ENCODE data around the gene PCSK2. TPM values are rescaled to one million over a fixed set of nuclear protein-coding genes. Genes with fewer than 3 reads are reported as not detected.

The PCSK2 gene
- total RNA-seq, 2 experiments from 2014 or later, result not detected

- Mint-ChIP-seq H3K4me1 (peaks cover 82% of the 10 kb centered on the region), H3K4me3 (peak overlapping the region; percentile 63), H3K9me3 (peaks cover 2% of the 10 kb centered on the region), H3K27ac (peak overlapping the region; percentile 64), H3K36me3 (ENCODE audit: low read depth) (peaks cover 21% of the 10 kb centered on the region), H3K27me3 (peaks cover 6% of the 10 kb centered on the region)
- DNase-seq, result peak; percentile 27
- POLR2A ChIA-PET, result interaction anchor here (1.8 kb wide), 1 partner anchor 175 kb away, joined by 4 read pairs; the partner anchor contains the start of gene RRBP1
- CTCF ChIA-PET, result interaction anchor here (1.0 to 1.2 kb wide), 3 partner anchors 23 to 390 kb away, joined by 3 to 4 read pairs (median 3); partner anchors contain the start of gene BFSP1
Measured at GRCh38 chr20:17507531-17507930, 280.7 kb downstream of the PCSK2 start.

DNA sequence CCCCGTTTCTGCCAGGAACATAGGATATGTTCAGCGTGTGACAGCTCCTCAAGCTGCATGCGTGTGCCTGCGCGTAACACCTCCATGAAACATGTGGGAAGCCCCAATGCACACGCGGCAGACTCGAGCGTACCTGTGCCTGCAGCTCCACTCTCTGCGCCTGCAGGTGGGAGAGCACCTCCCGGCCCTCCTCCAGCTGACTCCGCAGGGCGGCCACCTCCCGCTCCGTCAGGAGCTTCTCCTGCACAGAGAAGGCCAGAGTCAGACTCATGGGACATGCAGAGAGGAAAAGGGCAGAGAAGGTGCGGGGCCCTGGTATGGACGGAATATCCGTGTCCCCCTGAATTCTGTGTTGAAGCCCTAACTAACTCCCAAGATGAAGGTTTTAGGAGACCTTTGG, 281.9 kb downstream of the PCSK2 start:
- ChIA-PET CTCF (interaction anchor here (1.0 to 1.2 kb wide), 3 partner anchors 22 to 389 kb away, joined by 3 to 4 read pairs (median 3); partner anchors contain the start of gene BFSP1), POLR2A (interaction anchor here (1.8 kb wide), 1 partner anchor 174 kb away, joined by 4 read pairs; the partner anchor contains the start of gene RRBP1)
- H3K27me3 Mint-ChIP-seq, result peaks cover 6% of the 10 kb centered on the region
- peaks cover 28% of the 10 kb centered on the region for H3K36me3 Mint-ChIP-seq (ENCODE audit: low read depth)
- H3K27ac Mint-ChIP-seq, result no peak overlapping the region
- peaks cover 2% of the 10 kb centered on the region for H3K9me3 Mint-ChIP-seq
- no peak for DNase-seq
- H3K4me1 Mint-ChIP-seq, result peaks cover 78% of the 10 kb centered on the region
- H3K4me3 Mint-ChIP-seq, result no peak overlapping the region

DNA sequence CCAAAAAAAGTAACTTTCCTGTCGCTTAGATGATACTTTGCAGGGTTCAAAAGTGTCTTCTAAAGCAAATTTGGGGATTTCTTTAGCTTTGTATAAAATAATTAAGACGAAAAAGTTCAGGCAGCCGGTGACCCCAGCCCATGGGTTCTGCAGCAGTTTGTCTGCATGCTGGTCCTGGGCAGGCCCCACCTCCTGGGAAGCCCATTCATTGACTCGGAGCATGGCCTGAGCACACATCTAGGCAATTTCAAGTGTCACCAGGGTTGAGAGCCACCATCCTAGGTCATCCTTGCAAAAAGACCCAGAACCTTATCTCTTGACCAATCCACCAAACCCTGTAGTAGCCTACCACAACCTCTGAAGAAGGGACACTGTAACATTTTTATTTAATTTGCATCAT, 283.7 kb downstream of the PCSK2 start:
- peaks cover 28% of the 10 kb centered on the region for H3K36me3 Mint-ChIP-seq (ENCODE audit: low read depth)
- no peak overlapping the region for H3K27ac Mint-ChIP-seq
- H3K27me3 Mint-ChIP-seq, result peaks cover 8% of the 10 kb centered on the region
- POLR2A ChIA-PET, result interaction anchor here (0.7 to 1.3 kb wide), 3 partner anchors 12 to 100 kb away, joined by 3 to 5 read pairs (median 4); partner anchors contain the start of gene BFSP1
- no peak for DNase-seq
- H3K9me3 Mint-ChIP-seq, result peaks cover 2% of the 10 kb centered on the region
- CTCF ChIA-PET, result interaction anchor here (1.1 to 1.4 kb wide), 2 partner anchors 60 to 172 kb away, joined by 4 to 5 read pairs; partner anchors contain the start of gene RRBP1
- H3K4me3 Mint-ChIP-seq, result no peak overlapping the region
- peaks cover 62% of the 10 kb centered on the region for H3K4me1 Mint-ChIP-seq

DNA sequence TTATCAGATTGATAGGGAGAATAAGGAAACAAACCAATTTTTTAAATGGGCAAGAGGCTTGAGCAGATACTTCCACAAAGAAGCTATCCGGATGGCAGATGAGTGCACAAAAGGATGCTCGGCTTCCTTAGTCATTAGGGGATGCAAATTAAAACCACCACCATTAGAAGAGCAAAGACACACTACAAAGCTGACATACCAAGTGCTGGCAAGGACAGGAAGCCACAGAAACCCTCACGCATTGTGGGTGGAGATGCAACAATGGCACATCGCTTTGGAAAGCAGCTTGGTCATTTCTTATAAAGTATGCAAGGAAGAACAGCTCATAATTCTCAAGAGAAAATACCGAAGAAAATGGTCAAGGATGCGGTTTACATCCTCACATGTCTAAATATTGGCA, 284.6 kb downstream of the PCSK2 start:
- Mint-ChIP-seq H3K27me3 (peaks cover 8% of the 10 kb centered on the region), H3K4me1 (peaks cover 57% of the 10 kb centered on the region), H3K27ac (peak overlapping the region; percentile 67), H3K9me3 (peaks cover 2% of the 10 kb centered on the region), H3K36me3 (ENCODE audit: low read depth) (peaks cover 28% of the 10 kb centered on the region), H3K4me3 (no peak overlapping the region)
- ChIA-PET CTCF (interaction anchor here (0.8 to 1.9 kb wide), 5 partner anchors 19 to 171 kb away, joined by 3 to 7 read pairs (median 5); partner anchors contain the start of genes BFSP1 and RRBP1), POLR2A (interaction anchor here (0.9 to 3.8 kb wide), 7 partner anchors 11 to 482 kb away, joined by 3 to 38 read pairs (median 4); partner anchors contain the start of genes BFSP1, MGME1 and SNX5)
- peak; percentile 72 for DNase-seq

GRCh38 chr20:17513939-17514338, 287.1 kb downstream of the PCSK2 start:
- H3K27ac Mint-ChIP-seq, result no peak overlapping the region
- ChIA-PET CTCF (interaction anchor here (0.8 to 2.5 kb wide), 6 partner anchors 9 to 482 kb away, joined by 3 to 17 read pairs (median 3); partner anchors contain the start of genes BFSP1 and RRBP1), POLR2A (interaction anchor here (1.0 to 3.8 kb wide), 2 partner anchors 17 to 330 kb away, joined by 3 to 38 read pairs; partner anchors contain the start of gene BFSP1)
- peaks cover 10% of the 10 kb centered on the region for H3K27me3 Mint-ChIP-seq
- H3K4me3 Mint-ChIP-seq, result no peak overlapping the region
- H3K36me3 Mint-ChIP-seq (ENCODE audit: low read depth), result peaks cover 28% of the 10 kb centered on the region
- H3K4me1 Mint-ChIP-seq, result peaks cover 46% of the 10 kb centered on the region
- H3K9me3 Mint-ChIP-seq, result peaks cover 2% of the 10 kb centered on the region
- DNase-seq, result no peak

- H3K27me3 Mint-ChIP-seq, result peaks cover 8% of the 10 kb centered on the region
- CTCF ChIA-PET, result interaction anchor here (2.5 kb wide), 1 partner anchor 10 kb away, joined by 17 read pairs; no protein-coding TSS in a partner anchor
- H3K9me3 Mint-ChIP-seq, result peaks cover 2% of the 10 kb centered on the region
- H3K4me3 Mint-ChIP-seq, result no peak overlapping the region
- no peak overlapping the region for H3K27ac Mint-ChIP-seq
- peaks cover 27% of the 10 kb centered on the region for H3K36me3 Mint-ChIP-seq (ENCODE audit: low read depth)
- POLR2A ChIA-PET, result no interaction called here
- no peak for DNase-seq
- H3K4me1 Mint-ChIP-seq, result peaks cover 41% of the 10 kb centered on the region
Measured at GRCh38 chr20:17515053-17515452, 288.2 kb downstream of the PCSK2 start.

DNA sequence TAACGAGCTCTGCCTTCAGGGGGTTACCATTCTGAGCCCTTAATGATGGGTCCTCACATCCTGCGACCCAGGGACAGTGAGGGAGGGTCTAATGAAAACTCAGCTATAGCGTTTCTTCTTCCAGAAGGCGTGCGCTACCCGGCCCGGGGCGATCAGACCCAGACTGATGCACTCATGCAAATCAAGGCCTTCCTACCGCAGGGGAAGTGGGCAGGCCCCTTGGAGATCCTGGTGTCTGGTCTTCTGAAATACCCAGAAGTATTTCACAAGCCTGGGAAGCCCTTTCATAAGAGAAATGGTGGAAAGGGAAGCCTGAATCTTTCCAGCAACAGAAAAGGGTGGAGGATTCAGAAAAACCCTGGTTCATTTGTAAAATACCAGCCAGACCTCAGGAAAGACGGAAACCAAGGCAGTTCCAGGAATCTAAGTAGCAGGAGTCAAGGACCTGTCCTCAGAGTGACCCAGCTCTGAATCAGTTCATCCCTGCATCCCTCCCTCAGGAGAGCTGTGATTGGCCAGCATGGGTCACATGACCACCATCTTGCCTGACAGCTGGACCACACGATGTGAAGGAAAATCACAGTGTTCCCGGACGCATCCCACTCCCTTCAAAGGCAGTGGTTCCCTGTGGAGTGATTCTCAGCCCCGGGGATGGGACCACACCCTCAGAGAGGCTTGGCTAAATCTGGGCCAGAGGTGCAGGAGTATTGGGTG, 291.7 kb downstream of the PCSK2 start:
- DNase-seq, result no peak

GRCh38 chr20:17519606-17520285, 292.9 kb downstream of the PCSK2 start:
- no peak overlapping the region for H3K4me3 Mint-ChIP-seq
- H3K27me3 Mint-ChIP-seq, result peaks cover 8% of the 10 kb centered on the region
- H3K4me1 Mint-ChIP-seq, result peaks cover 19% of the 10 kb centered on the region
- H3K36me3 Mint-ChIP-seq (ENCODE audit: low read depth), result peaks cover 8% of the 10 kb centered on the region
- H3K27ac Mint-ChIP-seq, result no peak overlapping the region
- CTCF ChIA-PET, result interaction anchor here (0.9 to 1.3 kb wide), 2 partner anchors 10 to 162 kb away, joined by 3 to 4 read pairs; partner anchors contain the start of gene RRBP1
- no peak for DNase-seq
- H3K9me3 Mint-ChIP-seq, result no peaks in the 10 kb centered on the region
- POLR2A ChIA-PET, result no interaction called here

More for the DNA sequence above, 291.7 kb downstream of the PCSK2 start:
- no peaks in the 10 kb centered on the region for H3K9me3 Mint-ChIP-seq
- CTCF ChIA-PET, result interaction anchor here (1.2 kb wide), 1 partner anchor 13 kb away, joined by 3 read pairs; no protein-coding TSS in a partner anchor
- H3K4me1 Mint-ChIP-seq, result peaks cover 20% of the 10 kb centered on the region
- H3K4me3 Mint-ChIP-seq, result no peak overlapping the region
- POLR2A ChIA-PET, result interaction anchor here (1.2 kb wide), 1 partner anchor 10 kb away, joined by 3 read pairs; no protein-coding TSS in a partner anchor
- no peak overlapping the region for H3K27ac Mint-ChIP-seq
- H3K27me3 Mint-ChIP-seq, result peaks cover 8% of the 10 kb centered on the region
- H3K36me3 Mint-ChIP-seq (ENCODE audit: low read depth), result peaks cover 11% of the 10 kb centered on the region

- CTCF ChIA-PET, result interaction anchor here (1.0 to 1.3 kb wide), 2 partner anchors 10 to 17 kb away, joined by 3 to 4 read pairs; no protein-coding TSS in a partner anchor
- H3K27ac Mint-ChIP-seq, result no peak overlapping the region
Measured at GRCh38 chr20:17520583-17520982, 293.7 kb downstream of the PCSK2 start.

GRCh38 chr20:17522528-17522927, 295.7 kb downstream of the PCSK2 start:
- Mint-ChIP-seq H3K9me3 (no peaks in the 10 kb centered on the region), H3K4me3 (no peak overlapping the region), H3K27ac (no peak overlapping the region), H3K4me1 (peaks cover 11% of the 10 kb centered on the region), H3K27me3 (peaks cover 6% of the 10 kb centered on the region), H3K36me3 (ENCODE audit: low read depth) (peaks cover 2% of the 10 kb centered on the region)
- POLR2A ChIA-PET, result interaction anchor here (1.6 kb wide), 1 partner anchor 11 kb away, joined by 5 read pairs; no protein-coding TSS in a partner anchor
- CTCF ChIA-PET, result no interaction called here
- DNase-seq, result no peak

More at GRCh38 chr20:17520583-17520982, 293.7 kb downstream of the PCSK2 start:
- POLR2A ChIA-PET, result no interaction called here
- Mint-ChIP-seq H3K9me3 (no peaks in the 10 kb centered on the region), H3K4me1 (peaks cover 19% of the 10 kb centered on the region), H3K36me3 (ENCODE audit: low read depth) (peaks cover 8% of the 10 kb centered on the region), H3K27me3 (peaks cover 7% of the 10 kb centered on the region), H3K4me3 (no peak overlapping the region)
- DNase-seq, result no peak

- ChIA-PET POLR2A (interaction anchor here (1.6 kb wide), 1 partner anchor 12 kb away, joined by 5 read pairs; no protein-coding TSS in a partner anchor), CTCF (no interaction called here)
- Mint-ChIP-seq H3K9me3 (no peaks in the 10 kb centered on the region), H3K4me3 (no peak overlapping the region), H3K36me3 (ENCODE audit: low read depth) (no peaks in the 10 kb centered on the region), H3K4me1 (peaks cover 11% of the 10 kb centered on the region), H3K27me3 (peaks cover 6% of the 10 kb centered on the region), H3K27ac (no peak overlapping the region)
- DNase-seq, result no peak
Measured at GRCh38 chr20:17523326-17523725, 296.5 kb downstream of the PCSK2 start.

DNA sequence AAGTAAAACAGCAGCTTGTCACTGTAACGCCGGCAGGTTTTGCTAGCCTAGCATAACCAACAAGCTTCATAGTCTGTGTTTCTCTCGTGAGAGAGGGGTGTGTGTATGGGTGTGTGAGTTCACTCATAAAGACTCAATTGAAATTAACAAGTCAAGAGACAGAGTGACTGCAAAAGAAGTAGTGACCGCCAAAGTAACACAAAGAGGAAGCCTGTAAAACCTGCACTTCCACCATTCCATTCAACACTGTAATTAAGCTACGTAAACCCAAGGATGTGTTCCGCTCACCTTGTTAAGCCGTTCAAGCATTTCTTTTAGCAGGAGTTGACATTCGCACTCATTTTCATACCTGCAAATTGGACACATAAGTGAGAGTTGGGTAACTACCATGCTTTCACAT, 297.7 kb downstream of the PCSK2 start:
- Mint-ChIP-seq H3K4me1 (peaks cover 11% of the 10 kb centered on the region), H3K27ac (no peak overlapping the region), H3K36me3 (ENCODE audit: low read depth) (no peaks in the 10 kb centered on the region), H3K9me3 (no peaks in the 10 kb centered on the region), H3K27me3 (peaks cover 6% of the 10 kb centered on the region), H3K4me3 (no peak overlapping the region)
- CTCF ChIA-PET, result interaction anchor here (0.7 kb wide), 1 partner anchor 19 kb away, joined by 3 read pairs; no protein-coding TSS in a partner anchor
- DNase-seq, result no peak
- POLR2A ChIA-PET, result no interaction called here

All from activated CD4-positive, alpha-beta memory T cell treated with anti-CD3 and anti-CD28 coated beads, Interleukin-2, amount 10 ng/mL, durations not matched to agents 7 days and 5 days (primary cell).